ENCODE data around the gene SLC25A22. TPM values are rescaled to one million over a fixed set of nuclear protein-coding genes. Genes with fewer than 3 reads are reported as not detected.

The SLC25A22 gene
- total and polyA plus RNA-seq, 2 donors (not counting 1 experiment from before 2014, with no cell fraction given): 25.7 to 45.7 TPM

Small RNA genes lying within 50 kb of the gene (small RNA-seq; reads per million reads assigned to genes)
- gene SNORA52 (ENCODE audit: insufficient read length, low read depth, low replicate concordance): not detected

Other genes with a start within 250 kb of the SLC25A22 start
- gene LMNTD2, start 237.5 kb downstream of the SLC25A22 start, total RNA-seq: 19.7 and 21.4 TPM in 2 replicates
- gene LMNTD2, start 237.5 kb downstream of the SLC25A22 start, polyA plus RNA-seq: 29.6 and 34.9 TPM in 2 replicates
- 24.7 and 29.8 TPM in 2 replicates for gene RASSF7, start 237.3 kb downstream of the SLC25A22 start, total RNA-seq
- gene RASSF7, start 237.3 kb downstream of the SLC25A22 start, polyA plus RNA-seq: 59.0 and 89.3 TPM in 2 replicates
- 57.9 and 63.5 TPM in 2 replicates for gene PHRF1, start 221.8 kb downstream of the SLC25A22 start, total RNA-seq
- 21.2 and 22.3 TPM in 2 replicates for gene PHRF1, start 221.8 kb downstream of the SLC25A22 start, polyA plus RNA-seq
- gene IRF7, start 182.3 kb downstream of the SLC25A22 start, total RNA-seq: 136 and 147 TPM in 2 replicates
- 170 and 184 TPM in 2 replicates for gene IRF7, start 182.3 kb downstream of the SLC25A22 start, polyA plus RNA-seq
- not detected in 2 replicates for gene CDHR5, start 173.3 kb downstream of the SLC25A22 start, total RNA-seq
- gene CDHR5, start 173.3 kb downstream of the SLC25A22 start, polyA plus RNA-seq: 0.04 and 0.09 TPM in 2 replicates
- not detected in 2 replicates for gene SCT, start 171.1 kb downstream of the SLC25A22 start, total RNA-seq
- gene SCT, start 171.1 kb downstream of the SLC25A22 start, polyA plus RNA-seq: not detected in 2 replicates
- gene DRD4, start 161.0 kb downstream of the SLC25A22 start, total RNA-seq: 1.3 TPM in 1 of 2 replicates, not detected in the other
- gene DRD4, start 161.0 kb downstream of the SLC25A22 start, polyA plus RNA-seq: 0.17 TPM in 1 of 2 replicates, not detected in the other
- 53.6 and 58.6 TPM in 2 replicates for gene DEAF1, start 103.1 kb downstream of the SLC25A22 start, total RNA-seq
- 31.8 and 32.7 TPM in 2 replicates for gene DEAF1, start 103.1 kb downstream of the SLC25A22 start, polyA plus RNA-seq
- gene TMEM80, start 102.5 kb downstream of the SLC25A22 start, total RNA-seq: 77.8 and 84.1 TPM in 2 replicates
- 56.9 and 72.5 TPM in 2 replicates for gene TMEM80, start 102.5 kb downstream of the SLC25A22 start, polyA plus RNA-seq
- gene EPS8L2, start 92.0 kb downstream of the SLC25A22 start, total RNA-seq: 12.7 and 13.9 TPM in 2 replicates
- gene EPS8L2, start 92.0 kb downstream of the SLC25A22 start, polyA plus RNA-seq: 11.9 and 22.7 TPM in 2 replicates
- gene TALDO1, start 50.8 kb downstream of the SLC25A22 start, total RNA-seq: 105 and 116 TPM in 2 replicates
- gene TALDO1, start 50.8 kb downstream of the SLC25A22 start, polyA plus RNA-seq: 71.0 and 82.4 TPM in 2 replicates
- 70.0 and 80.0 TPM in 2 replicates for gene GATD1, start 20.8 kb downstream of the SLC25A22 start, total RNA-seq
- gene GATD1, start 20.8 kb downstream of the SLC25A22 start, polyA plus RNA-seq: 37.4 and 62.4 TPM in 2 replicates
- gene CEND1, start 8.2 kb downstream of the SLC25A22 start, total RNA-seq: 0.39 and 0.49 TPM in 2 replicates
- gene CEND1, start 8.2 kb downstream of the SLC25A22 start, polyA plus RNA-seq: 0.13 and 0.20 TPM in 2 replicates
- gene PIDD1, start 7.0 kb upstream of the SLC25A22 start, total RNA-seq: 32.5 and 39.2 TPM in 2 replicates
- gene PIDD1, start 7.0 kb upstream of the SLC25A22 start, polyA plus RNA-seq: 58.4 and 59.2 TPM in 2 replicates
- 3,814 and 3,947 TPM in 2 replicates for gene RPLP2, start 11.7 kb upstream of the SLC25A22 start, total RNA-seq
- gene RPLP2, start 11.7 kb upstream of the SLC25A22 start, polyA plus RNA-seq: 525 and 3,297 TPM in 2 replicates
- 182 and 208 TPM in 2 replicates for gene PNPLA2, start 20.6 kb upstream of the SLC25A22 start, total RNA-seq
- gene PNPLA2, start 20.6 kb upstream of the SLC25A22 start, polyA plus RNA-seq: 276 and 313 TPM in 2 replicates
- gene CRACR2B, start 29.6 kb upstream of the SLC25A22 start, total RNA-seq: 9.7 and 13.5 TPM in 2 replicates
- gene CRACR2B, start 29.6 kb upstream of the SLC25A22 start, polyA plus RNA-seq: 13.6 and 67.7 TPM in 2 replicates
- gene CD151, start 34.7 kb upstream of the SLC25A22 start, total RNA-seq: 24.3 and 25.5 TPM in 2 replicates
- 24.4 and 27.8 TPM in 2 replicates for gene CD151, start 34.7 kb upstream of the SLC25A22 start, polyA plus RNA-seq
- 39.0 and 44.4 TPM in 2 replicates for gene POLR2L, start 44.2 kb upstream of the SLC25A22 start, total RNA-seq
- 39.1 and 80.8 TPM in 2 replicates for gene POLR2L, start 44.2 kb upstream of the SLC25A22 start, polyA plus RNA-seq
- 2.2 and 2.9 TPM in 2 replicates for gene TSPAN4, start 44.6 kb upstream of the SLC25A22 start, total RNA-seq
- gene TSPAN4, start 44.6 kb upstream of the SLC25A22 start, polyA plus RNA-seq: 5.3 and 7.4 TPM in 2 replicates
- gene CHID1, start 112.5 kb upstream of the SLC25A22 start, total RNA-seq: 62.5 and 68.1 TPM in 2 replicates
- gene CHID1, start 112.5 kb upstream of the SLC25A22 start, polyA plus RNA-seq: 24.1 and 31.0 TPM in 2 replicates
- 53.1 and 54.5 TPM in 2 replicates for gene AP2A2, start 127.6 kb upstream of the SLC25A22 start, total RNA-seq
- 57.0 and 62.8 TPM in 2 replicates for gene AP2A2, start 127.6 kb upstream of the SLC25A22 start, polyA plus RNA-seq
- gene MUC6, start 238.4 kb upstream of the SLC25A22 start, total RNA-seq: not detected in 2 replicates
- gene MUC6, start 238.4 kb upstream of the SLC25A22 start, polyA plus RNA-seq: not detected in 2 replicates